ENCODE results near the gene TNS1.

Gene TNS1

DNA sequence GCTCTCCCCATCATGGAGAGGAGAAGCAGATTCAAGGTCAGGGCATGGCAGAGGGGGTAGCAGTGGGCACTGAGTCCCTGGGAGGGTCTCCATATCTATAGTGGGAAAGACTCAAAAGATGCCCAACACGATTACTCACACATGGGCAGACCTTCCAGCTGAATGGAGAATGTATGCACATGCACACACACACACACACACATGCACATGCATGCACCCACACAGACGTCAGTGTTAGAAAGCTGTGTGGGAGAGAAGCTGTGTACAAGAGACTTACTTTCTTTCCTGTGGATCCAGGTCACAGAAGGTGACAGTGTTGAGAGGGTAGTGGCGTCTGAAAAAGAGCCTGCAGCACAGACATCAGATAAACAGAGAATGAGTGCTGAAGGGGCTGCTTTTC, 194.5 kb downstream of the TNS1 start:
- no peak overlapping the region for H3K4me3 ChIP-seq (ENCODE audit: low read depth, low read length)
- TF ChIP-seq, protein P1, sequence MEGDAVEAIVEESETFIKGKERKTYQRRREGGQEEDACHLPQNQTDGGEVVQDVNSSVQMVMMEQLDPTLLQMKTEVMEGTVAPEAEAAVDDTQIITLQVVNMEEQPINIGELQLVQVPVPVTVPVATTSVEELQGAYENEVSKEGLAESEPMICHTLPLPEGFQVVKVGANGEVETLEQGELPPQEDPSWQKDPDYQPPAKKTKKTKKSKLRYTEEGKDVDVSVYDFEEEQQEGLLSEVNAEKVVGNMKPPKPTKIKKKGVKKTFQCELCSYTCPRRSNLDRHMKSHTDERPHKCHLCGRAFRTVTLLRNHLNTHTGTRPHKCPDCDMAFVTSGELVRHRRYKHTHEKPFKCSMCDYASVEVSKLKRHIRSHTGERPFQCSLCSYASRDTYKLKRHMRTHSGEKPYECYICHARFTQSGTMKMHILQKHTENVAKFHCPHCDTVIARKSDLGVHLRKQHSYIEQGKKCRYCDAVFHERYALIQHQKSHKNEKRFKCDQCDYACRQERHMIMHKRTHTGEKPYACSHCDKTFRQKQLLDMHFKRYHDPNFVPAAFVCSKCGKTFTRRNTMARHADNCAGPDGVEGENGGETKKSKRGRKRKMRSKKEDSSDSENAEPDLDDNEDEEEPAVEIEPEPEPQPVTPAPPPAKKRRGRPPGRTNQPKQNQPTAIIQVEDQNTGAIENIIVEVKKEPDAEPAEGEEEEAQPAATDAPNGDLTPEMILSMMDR (IDR thresholded peaks at IDR 0.05; ENCODE audit: low read depth, low read length, missing control alignments), result no peak
- no peak for DNase-seq (ENCODE audit: low read depth)

DNA sequence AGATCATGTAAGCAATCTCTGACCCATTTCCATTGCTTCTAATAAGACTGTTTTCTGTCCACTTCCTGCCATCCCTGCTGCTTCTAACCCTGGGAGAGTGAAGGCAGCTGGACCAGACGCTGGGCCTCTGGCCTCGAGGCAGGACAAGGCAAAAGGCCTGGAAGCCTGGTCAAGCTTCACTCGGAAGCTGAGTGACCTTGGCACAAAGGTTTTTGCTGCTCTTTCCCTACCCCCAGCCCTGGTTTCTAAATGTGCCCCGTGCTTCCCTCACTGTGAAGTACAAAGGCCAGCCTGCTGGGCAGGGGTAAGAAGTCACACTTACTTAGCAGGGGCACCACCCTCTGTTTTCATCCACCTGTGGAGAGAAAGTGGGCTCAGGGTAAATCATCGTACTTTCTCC, 195.0 kb downstream of the TNS1 start:
- no peak overlapping the region for H3K4me3 ChIP-seq (ENCODE audit: low read depth, low read length)
- TF ChIP-seq, protein P1 (IDR thresholded peaks at IDR 0.05; ENCODE audit: low read depth, low read length, missing control alignments), result no peak
- DNase-seq (ENCODE audit: low read depth), result no peak

DNA sequence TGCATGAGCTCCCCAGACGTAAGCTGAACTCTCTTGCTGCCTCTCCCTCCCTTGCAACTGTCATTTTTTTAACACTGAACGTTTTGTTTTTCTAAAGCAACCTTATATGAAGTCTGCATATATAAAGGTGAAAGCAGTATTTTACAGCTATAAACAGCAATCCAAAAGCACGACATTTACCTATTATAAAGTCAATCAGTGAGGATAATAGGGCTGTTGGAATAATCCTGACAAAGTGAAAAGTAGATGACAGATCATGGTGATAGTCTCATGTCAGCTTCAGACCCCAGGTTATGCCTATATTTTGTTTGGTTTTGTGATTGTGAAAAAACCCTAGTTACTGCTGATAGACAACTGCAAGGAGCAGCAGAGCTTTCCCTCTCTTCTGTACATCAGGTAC, 195.8 kb downstream of the TNS1 start:
- no peak for DNase-seq (ENCODE audit: low read depth)
- H3K4me3 ChIP-seq (ENCODE audit: low read depth, low read length), result no peak overlapping the region

DNA sequence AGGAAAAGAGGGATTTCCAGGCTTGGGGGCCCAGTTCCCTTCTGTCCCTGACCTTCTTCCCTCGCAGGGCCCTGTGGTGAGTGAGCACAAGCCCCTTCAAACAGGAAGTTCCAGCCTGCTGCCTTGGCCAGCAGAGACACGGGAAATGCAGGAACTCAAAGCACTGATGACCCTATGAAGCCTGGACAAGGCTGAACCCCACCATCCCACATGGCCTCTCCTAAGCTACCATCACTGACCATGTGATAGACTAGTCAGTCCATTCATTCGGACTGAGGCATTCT, 196.4 kb downstream of the TNS1 start:
- DNase-seq (ENCODE audit: low read depth), result no peak
- no peak overlapping the region for H3K4me3 ChIP-seq (ENCODE audit: low read depth, low read length)
- TF ChIP-seq, protein P1 (IDR thresholded peaks at IDR 0.05; ENCODE audit: low read depth, low read length, missing control alignments), result no peak

More for the DNA sequence above, 195.8 kb downstream of the TNS1 start:
- TF ChIP-seq, protein P1 (IDR thresholded peaks at IDR 0.05; ENCODE audit: low read depth, low read length, missing control alignments), result no peak

DNA sequence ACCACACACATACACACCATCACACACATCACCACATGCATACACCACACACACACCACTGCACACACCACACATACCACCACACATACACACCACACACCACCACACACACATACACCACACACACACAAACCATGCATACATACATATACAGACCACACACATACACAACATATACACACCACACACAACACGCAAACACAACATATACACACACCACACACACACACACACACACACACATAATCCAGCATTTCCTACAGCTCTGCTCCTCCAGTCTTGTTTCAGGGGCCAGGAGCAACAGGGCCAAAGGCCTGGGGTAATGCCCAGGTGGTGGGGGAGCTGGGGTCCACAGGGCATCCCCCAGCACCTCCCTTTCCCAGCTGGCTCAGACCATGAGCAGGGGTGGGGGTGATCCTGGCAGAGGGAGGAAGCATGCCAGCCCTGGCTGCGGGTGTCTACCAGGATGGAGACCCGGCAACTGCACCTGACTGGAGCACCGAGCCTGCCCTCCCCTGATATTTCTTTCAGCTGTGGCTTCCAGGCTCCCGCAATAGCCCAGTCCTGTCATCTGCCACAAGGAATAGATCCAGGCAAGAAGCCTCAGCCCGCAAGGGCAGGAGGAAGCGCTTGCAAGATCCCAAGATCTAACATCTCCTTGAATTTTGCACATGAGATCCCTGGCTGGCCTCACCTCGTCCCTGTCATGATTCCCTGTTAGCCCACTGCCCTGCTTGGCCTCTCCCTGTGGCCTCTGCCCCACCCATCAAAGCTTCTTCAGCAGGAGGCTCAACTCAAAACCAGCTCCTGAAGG, 196.9 kb downstream of the TNS1 start:
- DNase-seq (ENCODE audit: low read depth), result no peak
- no peak overlapping the region for H3K4me3 ChIP-seq (ENCODE audit: low read depth, low read length)
- TF ChIP-seq, protein P1 (IDR thresholded peaks at IDR 0.05; ENCODE audit: low read depth, low read length, missing control alignments), result no peak

DNA sequence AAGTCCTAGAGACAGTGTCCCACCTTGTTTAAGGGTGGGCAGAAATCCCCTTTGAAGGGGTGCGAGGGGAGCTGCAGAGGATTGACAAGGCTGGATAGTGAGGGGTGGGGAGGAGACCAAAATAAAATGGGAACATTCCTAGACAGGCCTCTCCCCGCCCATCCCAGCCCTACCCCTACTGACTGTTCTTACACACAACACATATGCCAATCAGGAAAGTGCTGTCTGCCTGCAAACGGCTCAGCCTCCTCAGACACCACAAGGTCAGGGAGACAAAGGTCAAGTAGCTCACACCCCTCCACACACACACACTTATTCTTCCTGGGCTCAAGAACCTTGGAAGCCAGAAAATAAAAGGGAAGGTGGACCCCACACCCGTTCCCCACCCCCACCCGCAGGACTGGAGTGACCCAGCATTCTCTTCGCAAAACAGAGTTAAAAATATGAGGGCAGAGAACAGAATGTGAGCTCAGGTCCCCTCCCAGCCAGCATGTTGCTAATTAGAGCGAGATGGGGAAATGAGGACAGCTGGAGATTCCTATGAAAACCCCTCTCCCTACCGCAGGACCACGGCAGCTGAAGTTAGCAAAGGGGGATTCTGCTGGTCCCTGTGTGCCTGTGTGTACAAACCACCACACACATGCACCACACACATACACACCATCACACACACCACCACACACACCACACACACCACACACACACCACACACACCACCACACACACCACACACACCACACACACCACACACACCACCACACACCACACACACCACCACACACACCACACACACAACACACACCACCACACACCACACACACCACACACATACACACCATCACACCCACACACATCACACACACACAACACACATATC, 197.8 kb downstream of the TNS1 start:
- DNase-seq (ENCODE audit: low read depth), result no peak
- TF ChIP-seq, protein P1 (IDR thresholded peaks at IDR 0.05; ENCODE audit: low read depth, low read length, missing control alignments), result no peak
- no peak overlapping the region for H3K4me3 ChIP-seq (ENCODE audit: low read depth, low read length)

All from GM12864 (cell line).